Sigmoid colon (tissue), 7 donors: ENCODE measurements around the gene NIPAL3. TPM values are rescaled to one million over a fixed set of nuclear protein-coding genes. Genes with fewer than 3 reads are reported as not detected.
A peak's percentile ranks its signal among the peaks of the same experiment; 100 is the strongest.

Experiments
- DNase-seq: peaks from one replicate; pipeline ENCODE4 v3.0.0-alpha.2; 2019
- H3K27ac ChIP-seq, 4 donors: fragments of 200-600 bp; sonication (generic); one replicate each; pipeline ENCODE4 v1.5.1; 2016 to 2019; ENCODE audit warnings: mild to moderate bottlenecking in 1 of 4
- H3K27me3 ChIP-seq, 3 donors: fragments of 200-600 bp; sonication (generic); one replicate each; pipeline ENCODE4 v1.5.1; 2019; ENCODE audit warnings: mild to moderate bottlenecking in 1 of 3
- H3K36me3 ChIP-seq, 4 donors: fragments of 200-600 bp; sonication (generic); one replicate each; pipeline ENCODE4 v1.5.1; 2016 to 2019
- H3K4me1 ChIP-seq, 4 donors: fragments of 200-600 bp; sonication (generic); one replicate each; pipeline ENCODE4 v1.5.1; 2017 to 2019
- H3K4me3 ChIP-seq, 4 donors: fragments of 200-600 bp; sonication (generic); one replicate each; pipeline ENCODE4 v1.5.1; 2017 to 2019; ENCODE audit warnings: mild to moderate bottlenecking in 2 of 4, moderate library complexity in 1 of 4
- H3K9me3 ChIP-seq, 4 donors: fragments of 200-600 bp in 3 of 4; sonication (generic) in 3 of 4; one replicate each; pipeline versions ENCODE4 v1.5.1 to v1.6.1; 2013 to 2019
- EP300 ChIP-seq, 4 donors: sonication (generic); formaldehyde crosslinking; IDR thresholded peaks; one replicate each; pipeline ENCODE4 v1.6.1; 2017; ENCODE audit warnings: antibody characterized with exemption in 4 of 4
- POLR2A ChIP-seq, 2 donors: fragments of 450-650 bp; IDR thresholded peaks; one replicate each; pipeline ENCODE4 v1.6.1; 2016; ENCODE audit warnings: antibody characterized with exemption in 2 of 2, mild to moderate bottlenecking in 2 of 2, moderate library complexity in 2 of 2
- POLR2AphosphoS5 ChIP-seq, 4 donors: sonication (generic); formaldehyde crosslinking; IDR thresholded peaks; one replicate each; pipeline ENCODE4 v1.6.1; 2017; ENCODE audit warnings: antibody characterized with exemption in 4 of 4
- WGBS, 2 donors: extraction: QIAGEN DNeasy Blood & Tissue Kit; methylation state at CpG; one replicate each; pipeline ENCODE4 v1.1.7; 2013; 5-methylcytosine and 5-hydroxymethylcytosine counted together
- intact Hi-C: fragments of 100-400 bp; cut with DNase I; formaldehyde crosslinking; loops from one replicate; pipeline ENCODE4 v1.15.1; 2023
- polyA plus RNA-seq, 3 donors: library from polyadenylated mRNA; stranded (reverse); fragments of 200-250 nt; gene quantifications; one replicate each; pipeline ENCODE4 v1.2.3, GENCODE V29; 2013
- total RNA-seq, 4 donors: library from RNA; depleted of rRNA; stranded (reverse); fragments of >200 nt; gene quantifications; one replicate each; pipeline ENCODE4 v1.1.0, GENCODE V29; 2016
- TF ChIP-seq, protein P1 (sequence below), 4 experiments: fragments of 450-650 bp in 3 of 4; fragments of 200-600 bp in 1 of 4; IDR thresholded peaks; one replicate each; pipeline ENCODE4 v1.5.1; 2016 to 2019; ENCODE audit warnings: antibody characterized with exemption in 4 of 4, mild to moderate bottlenecking in 3 of 4, moderate library complexity in 2 of 4
- donor health status: healthy with polysubstance abuse.
- donor health status: Bipolar disorder and iron deficiency.
- donor health status: healthy.

The NIPAL3 gene
- total and polyA plus RNA-seq, 7 donors: 5.8 to 53.2 (median 23.7) TPM

DNA sequence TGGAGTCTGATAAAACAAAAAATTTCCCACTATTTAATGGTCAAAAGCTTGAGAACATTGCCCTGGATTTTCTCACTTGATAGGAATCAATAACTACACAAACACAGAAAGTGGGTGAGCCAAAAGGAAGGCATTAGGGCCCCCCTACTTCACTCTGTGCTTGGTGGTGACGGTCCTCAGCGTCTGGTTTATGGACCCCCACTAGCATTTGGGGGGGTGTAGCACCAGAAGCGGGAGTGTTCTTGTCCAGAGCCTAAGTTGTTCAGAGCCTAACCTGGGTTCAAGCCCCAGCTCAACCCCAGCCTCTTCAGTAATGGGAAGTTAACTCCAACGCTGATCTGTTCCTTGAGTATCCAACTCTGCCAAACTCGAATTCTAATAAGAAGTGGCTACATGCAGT lies 35.1 kb upstream of the NIPAL3 start:
- TF ChIP-seq, protein P1, sequence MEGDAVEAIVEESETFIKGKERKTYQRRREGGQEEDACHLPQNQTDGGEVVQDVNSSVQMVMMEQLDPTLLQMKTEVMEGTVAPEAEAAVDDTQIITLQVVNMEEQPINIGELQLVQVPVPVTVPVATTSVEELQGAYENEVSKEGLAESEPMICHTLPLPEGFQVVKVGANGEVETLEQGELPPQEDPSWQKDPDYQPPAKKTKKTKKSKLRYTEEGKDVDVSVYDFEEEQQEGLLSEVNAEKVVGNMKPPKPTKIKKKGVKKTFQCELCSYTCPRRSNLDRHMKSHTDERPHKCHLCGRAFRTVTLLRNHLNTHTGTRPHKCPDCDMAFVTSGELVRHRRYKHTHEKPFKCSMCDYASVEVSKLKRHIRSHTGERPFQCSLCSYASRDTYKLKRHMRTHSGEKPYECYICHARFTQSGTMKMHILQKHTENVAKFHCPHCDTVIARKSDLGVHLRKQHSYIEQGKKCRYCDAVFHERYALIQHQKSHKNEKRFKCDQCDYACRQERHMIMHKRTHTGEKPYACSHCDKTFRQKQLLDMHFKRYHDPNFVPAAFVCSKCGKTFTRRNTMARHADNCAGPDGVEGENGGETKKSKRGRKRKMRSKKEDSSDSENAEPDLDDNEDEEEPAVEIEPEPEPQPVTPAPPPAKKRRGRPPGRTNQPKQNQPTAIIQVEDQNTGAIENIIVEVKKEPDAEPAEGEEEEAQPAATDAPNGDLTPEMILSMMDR (IDR thresholded peaks at IDR 0.05): no peak
- TF ChIP-seq POLR2A (IDR thresholded peaks at IDR 0.05) (no peak), EP300 (IDR thresholded peaks at IDR 0.05) (no peak), POLR2AphosphoS5 (IDR thresholded peaks at IDR 0.05) (no peak)
- Histone ChIP-seq H3K27ac (no peak overlapping the region), H3K4me3 (no peak overlapping the region), H3K4me1 (no peaks in the 10 kb centered on the region), H3K36me3 (peaks cover 0 to 38% (median 5%) of the 10 kb centered on the region in 4 donors), H3K27me3 (no peaks in the 10 kb centered on the region), H3K9me3 (no peaks in the 10 kb centered on the region)
- 93 to 97% methylated on average over 5 of the region's 5 CpGs for WGBS, 2 donors
- no peak for DNase-seq
- intact Hi-C loops: no loop called here

DNA sequence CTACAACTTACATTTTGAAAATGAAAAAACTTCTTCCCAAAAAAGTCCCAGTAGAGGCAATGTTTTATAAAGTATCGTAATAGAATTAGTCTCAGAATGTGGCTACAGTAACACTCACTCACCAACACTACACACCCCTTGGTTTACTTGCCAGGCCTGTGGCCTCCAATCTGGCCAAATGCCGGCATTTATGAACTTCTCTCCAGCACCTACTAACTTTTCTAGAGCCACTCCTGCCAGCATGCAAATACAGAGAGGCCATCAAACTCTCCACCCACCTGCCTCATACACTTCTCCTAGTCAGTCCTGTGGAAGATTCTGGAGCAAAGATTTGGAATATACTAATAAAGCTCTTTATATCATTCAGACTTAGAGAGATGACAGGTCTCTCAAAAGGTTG lies 34.3 kb upstream of the NIPAL3 start:
- intact Hi-C loops: no loop called here
- Histone ChIP-seq H3K4me3 (no peak overlapping the region), H3K27me3 (no peaks in the 10 kb centered on the region), H3K27ac (no peak overlapping the region), H3K4me1 (no peaks in the 10 kb centered on the region), H3K9me3 (no peaks in the 10 kb centered on the region), H3K36me3 (peaks cover 0 to 37% (median 5%) of the 10 kb centered on the region in 4 donors)
- TF ChIP-seq EP300 (IDR thresholded peaks at IDR 0.05): no peak
- 43 to 79% methylated on average over 2 of the region's 2 CpGs for WGBS, 2 donors
- DNase-seq: no peak

DNA sequence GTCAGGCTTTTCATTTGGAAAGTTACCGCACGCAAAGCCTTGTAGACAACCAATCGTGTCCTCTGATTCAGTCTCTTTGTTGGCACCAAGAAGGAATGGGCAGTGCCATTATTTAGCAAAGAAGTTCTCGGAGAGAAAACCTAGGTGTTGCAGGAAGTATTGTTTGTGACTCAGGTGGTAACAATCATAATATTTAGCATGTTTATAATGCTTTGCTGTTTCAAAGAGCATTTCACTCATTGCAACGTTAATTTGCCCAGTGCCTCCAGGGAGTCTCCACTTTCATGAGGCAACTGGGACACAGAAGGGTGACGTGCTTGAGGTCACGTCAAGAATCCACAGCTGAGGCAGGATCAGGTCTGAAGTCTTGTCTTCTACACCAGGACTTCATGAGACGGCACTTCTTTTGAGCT lies 33.4 kb upstream of the NIPAL3 start:
- no peaks in the 10 kb centered on the region for H3K4me1 ChIP-seq
- H3K36me3 ChIP-seq: peaks cover 0 to 37% (median 5%) of the 10 kb centered on the region in 4 donors
- H3K4me3 ChIP-seq: no peak overlapping the region
- 80 to 85% methylated on average over 8 of the region's 8 CpGs for WGBS, 2 donors
- no peak overlapping the region for H3K27ac ChIP-seq
- H3K9me3 ChIP-seq: no peaks in the 10 kb centered on the region
- TF ChIP-seq POLR2A (IDR thresholded peaks at IDR 0.05) (no peak), EP300 (IDR thresholded peaks at IDR 0.05) (no peak), POLR2AphosphoS5 (IDR thresholded peaks at IDR 0.05) (no peak)
- TF ChIP-seq, protein P1 (IDR thresholded peaks at IDR 0.05): no peak
- DNase-seq: no peak
- no peaks in the 10 kb centered on the region for H3K27me3 ChIP-seq
- intact Hi-C loops: no loop called here

DNA sequence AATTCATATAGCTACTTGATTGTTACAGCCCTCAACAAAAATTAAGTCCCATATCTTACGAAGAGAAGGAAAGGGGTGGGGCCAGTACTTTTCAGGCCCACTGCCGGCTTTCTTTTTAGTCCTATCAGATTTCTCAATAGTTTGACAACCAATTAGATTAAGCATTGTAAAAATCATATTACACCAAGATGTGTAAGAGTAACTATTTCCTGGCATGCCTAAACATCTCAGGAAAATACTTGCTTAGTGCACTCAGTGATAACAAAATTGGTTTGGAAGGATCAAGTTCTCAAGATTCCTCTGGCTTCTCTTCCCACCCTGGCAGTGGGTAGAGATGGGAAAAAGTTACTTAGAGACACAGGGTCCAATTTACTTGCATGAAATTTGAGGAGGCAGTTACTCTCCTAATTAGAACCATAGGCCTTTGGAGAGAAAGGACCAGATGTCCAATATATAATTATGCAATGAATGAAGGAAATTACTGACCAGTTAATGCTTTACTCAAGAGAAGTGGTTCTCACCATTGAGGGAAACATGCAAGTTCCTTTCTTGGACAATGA lies 32.1 kb upstream of the NIPAL3 start:
- no peak overlapping the region for H3K4me3 ChIP-seq
- no peaks in the 10 kb centered on the region for H3K9me3 ChIP-seq
- no peaks in the 10 kb centered on the region for H3K4me1 ChIP-seq
- intact Hi-C loops: no loop called here
- no peak overlapping the region for H3K27ac ChIP-seq
- no peak for DNase-seq
- TF ChIP-seq EP300 (IDR thresholded peaks at IDR 0.05) (no peak), POLR2A (IDR thresholded peaks at IDR 0.05) (no peak), POLR2AphosphoS5 (IDR thresholded peaks at IDR 0.05) (no peak)
- WGBS, 2 donors: 88 to 96% methylated on average over 2 of the region's 2 CpGs
- H3K36me3 ChIP-seq: peaks cover 0 to 36% (median 7%) of the 10 kb centered on the region in 4 donors
- H3K27me3 ChIP-seq: no peaks in the 10 kb centered on the region

DNA sequence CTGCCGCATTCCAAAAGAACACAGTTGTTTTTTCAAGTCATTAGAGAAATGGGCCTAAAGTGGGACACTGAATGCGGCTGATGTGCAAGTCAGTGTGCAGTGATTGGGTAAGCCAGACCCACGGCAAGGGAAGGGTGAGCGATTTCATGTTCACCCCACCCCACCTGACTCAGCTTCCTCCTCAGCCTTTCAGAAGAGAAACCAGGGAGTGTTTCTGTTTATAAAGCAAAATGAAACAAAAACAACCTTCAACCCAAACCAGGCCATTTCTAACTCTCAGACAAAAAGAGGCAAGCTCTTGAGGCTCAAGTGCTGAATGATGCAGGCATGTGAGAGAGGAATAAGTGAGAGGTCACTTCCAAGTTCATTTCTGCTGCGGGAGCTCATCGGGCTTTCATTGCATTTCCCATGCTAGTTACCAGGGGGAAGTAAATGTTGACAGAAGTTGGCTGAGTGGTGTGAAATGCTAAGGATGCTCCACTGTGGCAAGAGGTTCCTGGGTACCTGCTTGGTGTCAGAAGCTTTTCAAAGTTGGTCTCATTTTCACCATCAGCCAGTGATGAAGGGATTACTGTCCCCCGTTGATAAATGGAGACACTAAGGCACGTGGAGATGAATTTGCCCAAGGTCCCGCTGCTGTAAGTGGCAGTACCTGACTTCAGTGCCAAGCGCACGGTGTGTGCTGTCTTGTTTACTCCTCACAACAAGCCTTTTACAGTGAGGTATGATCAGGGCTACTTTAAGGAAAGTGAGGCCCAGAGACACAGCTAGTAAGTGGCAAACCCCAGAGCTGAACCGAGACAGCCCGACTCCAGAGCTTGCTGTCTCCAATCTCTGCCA lies 31.1 kb upstream of the NIPAL3 start:
- TF ChIP-seq POLR2AphosphoS5 (IDR thresholded peaks at IDR 0.05) (no peak), POLR2A (IDR thresholded peaks at IDR 0.05) (no peak)
- TF ChIP-seq, protein P1 (IDR thresholded peaks at IDR 0.05): no peak

More for the DNA sequence above, 31.1 kb upstream of the NIPAL3 start:
- WGBS, 2 donors: 78 to 84% methylated on average over 13 of the region's 13 CpGs
- Histone ChIP-seq H3K9me3 (no peaks in the 10 kb centered on the region), H3K36me3 (peaks cover 0 to 25% (median 4%) of the 10 kb centered on the region in 4 donors), H3K27ac (peak overlapping the region in 1 of 4 donors; percentile 1), H3K4me1 (no peaks in the 10 kb centered on the region), H3K4me3 (no peak overlapping the region), H3K27me3 (no peaks in the 10 kb centered on the region)
- no peak for DNase-seq
- intact Hi-C loops: no loop called here
